T-helper 2 cell (primary cell): ENCODE measurements around the gene ZNF541.
A peak's percentile ranks its signal among the peaks of the same experiment; 100 is the strongest.

ENCODE experiments used
- DNase-seq, 5 experiments: peaks; one replicate each; pipeline versions ENCODE4 v3.0.0 to v3.0.0-alpha.2; 2012 to 2022

The ZNF541 gene

GRCh38 chr19:47544476-47544875 is 28.5 kb downstream of the ZNF541 start:
- DNase-seq, result no peak

GRCh38 chr19:47544075-47544474 is 28.9 kb downstream of the ZNF541 start:
- no peak for DNase-seq

GRCh38 chr19:47542030-47542475 is 30.9 kb downstream of the ZNF541 start:
- DNase-seq, result no peak

GRCh38 chr19:47541518-47541917 is 31.4 kb downstream of the ZNF541 start:
- DNase-seq, result peak in 2 of 5 experiments; percentile 83 to 90

GRCh38 chr19:47540748-47541147 is 32.2 kb downstream of the ZNF541 start:
- DNase-seq, result peak in 1 of 5 experiments; percentile 27

- peak in 2 of 5 experiments; percentile 27 to 71 for DNase-seq
These were observed 33.1 kb downstream of the ZNF541 start for GRCh38 chr19:47539747-47540311.

- DNase-seq, result no peak
These were observed 34.1 kb downstream of the ZNF541 start for GRCh38 chr19:47538812-47539211.

GRCh38 chr19:47537493-47537892 is 35.5 kb downstream of the ZNF541 start:
- no peak for DNase-seq

GRCh38 chr19:47534628-47535027 is 38.3 kb downstream of the ZNF541 start:
- no peak for DNase-seq

GRCh38 chr19:47531640-47532387 is 41.1 kb downstream of the ZNF541 start:
- no peak for DNase-seq

- no peak for DNase-seq
These were observed 43.8 kb downstream of the ZNF541 start for GRCh38 chr19:47529018-47529742.

- DNase-seq, result no peak
These were observed 46.1 kb downstream of the ZNF541 start for GRCh38 chr19:47526798-47527197.

GRCh38 chr19:47523473-47523872 is 49.5 kb downstream of the ZNF541 start:
- no peak for DNase-seq
